Measurements from ENCODE around the gene ZNF438. TPM values are rescaled to one million over a fixed set of nuclear protein-coding genes. Genes with fewer than 3 reads are reported as not detected.

ZNF438 gene
- total and polyA plus RNA-seq, 2 of the 8 experiments (the other 6 are each of a cell fraction or from before 2014, with no cell fraction given) = 0.95 to 1.7 TPM

- Histone ChIP-seq H3K79me1 (ENCODE audit: low read depth, low read length) (no peaks in the 10 kb centered on the region), H4K91ac (replicated peaks; ENCODE audit: insufficient read length, low read length) (no peak overlapping the region), H3K56ac (replicated peaks; ENCODE audit: insufficient read length, low read depth, low read length) (no peak overlapping the region), H3K23ac (ENCODE audit: insufficient read length) (no peak overlapping the region), H3K4me3 (ENCODE audit: extremely low read depth in 1 of 4, insufficient read depth in 2 of 4, low read depth in 3 of 4, low read length in 4 of 4) (no peak overlapping the region), H3K79me2 (ENCODE audit: control insufficient read depth in 1 of 2, insufficient read depth in 2 of 2, low read length in 2 of 2) (no peaks in the 10 kb centered on the region), H3K27ac (ENCODE audit: low read depth, low read length) (no peak overlapping the region), H3K36me3 (ENCODE audit: control insufficient read depth in 2 of 4, insufficient read depth in 4 of 4, low read length in 3 of 4) (no peaks in the 10 kb centered on the region; a peak in 2 of 8 replicates), H3K14ac (ENCODE audit: insufficient read length) (no peak overlapping the region), H2BK15ac (ENCODE audit: low read length) (no peak overlapping the region), H2BK5ac (ENCODE audit: low read depth, low read length) (no peak overlapping the region), H3K27me3 (replicated peaks in 1 of 4; ENCODE audit: control insufficient read depth in 3 of 4, extremely low read depth in 1 of 4, insufficient read depth in 3 of 4, low read length in 3 of 4) (no peaks in the 10 kb centered on the region), H3K4me2 (ENCODE audit: insufficient read depth in 1 of 2, low read depth in 2 of 2, low read length in 2 of 2) (no peak overlapping the region), H2BK20ac (ENCODE audit: low read length) (no peak overlapping the region), H2AFZ (ENCODE audit: low read length) (no peak overlapping the region), H4K20me1 (replicated peaks in 1 of 2; ENCODE audit: control insufficient read depth in 1 of 2, insufficient read depth in 2 of 2, low read length in 2 of 2) (no peaks in the 10 kb centered on the region), H3K4ac (replicated peaks; ENCODE audit: insufficient read length, low read depth, low read length) (no peak overlapping the region), H3K9me3 (ENCODE audit: insufficient read depth in 2 of 2, low read depth in 1 of 2, low read length in 1 of 2) (peaks cover 0 to 7% of the 10 kb centered on the region in 2 experiments; a peak in 1 of 4 replicates), H3K18ac (ENCODE audit: extremely low read depth, low read length) (no peak overlapping the region), H2BK12ac (ENCODE audit: low read depth, low read length) (no peak overlapping the region), H2BK120ac (replicated peaks; ENCODE audit: low read depth, low read length) (no peak overlapping the region), H3K9ac (replicated peaks in 1 of 4; ENCODE audit: extremely low read depth in 1 of 4, low read depth in 3 of 4, low read length in 3 of 4) (no peak overlapping the region), H2AK5ac (ENCODE audit: low read depth, low read length) (no peak overlapping the region), H3K23me2 (ENCODE audit: low read depth, low read length) (no peaks in the 10 kb centered on the region), H4K8ac (ENCODE audit: extremely low read depth, insufficient read depth, low read length) (no peak overlapping the region), H4K5ac (ENCODE audit: insufficient read length, low read depth, low read length) (no peak overlapping the region), H3K4me1 (replicated peaks in 1 of 4; ENCODE audit: control insufficient read depth in 3 of 4, insufficient read depth in 4 of 4, low read length in 3 of 4) (no peaks in the 10 kb centered on the region)
- FAIRE-seq (no peak), DNase-seq (ENCODE audit: low read depth in 1 of 2, low spot score in 2 of 2) (no peak)
- 88% methylated on average over 2 of the region's 2 CpGs; no CpG with 5 or more reads in 1 of the 2 experiments for WGBS, 2 experiments (ENCODE audit: extremely low coverage in 1 of 2, insufficient coverage in 1 of 2, insufficient read length in 1 of 2, insufficient replicate concordance in 2 of 2, low coverage in 1 of 2, low lambda C conversion rate in 2 of 2, missing lambda C conversion rate in 1 of 2)
- ChIA-PET POLR2A (ENCODE audit: partially characterized antibody) (no interaction called here), CTCF (ENCODE audit: partially characterized antibody) (no interaction called here)
- TF ChIP-seq GTF2F1 (IDR thresholded peaks at IDR 0.05; ENCODE audit: borderline replicate concordance, low read depth, low read length) (no peak), TAF1 (IDR thresholded peaks at IDR 0.05; ENCODE audit: low read depth, low read length) (no peak), HDAC2 (IDR thresholded peaks at IDR 0.05; ENCODE audit: borderline replicate concordance in 1 of 2, low read depth in 2 of 2, low read length in 2 of 2) (no peak), BCL11A (IDR thresholded peaks at IDR 0.05; ENCODE audit: low read depth in 2 of 2, low read length in 2 of 2) (no peak), HDAC6 (IDR thresholded peaks at IDR 0.05; ENCODE audit: low read depth, low read length) (no peak), RXRA (IDR thresholded peaks at IDR 0.05; ENCODE audit: insufficient read depth, low read depth, low read length) (no peak), FOSL1 (IDR thresholded peaks at IDR 0.05; ENCODE audit: insufficient read depth, low read depth, low read length) (no peak)
- TF ChIP-seq, protein P1, sequence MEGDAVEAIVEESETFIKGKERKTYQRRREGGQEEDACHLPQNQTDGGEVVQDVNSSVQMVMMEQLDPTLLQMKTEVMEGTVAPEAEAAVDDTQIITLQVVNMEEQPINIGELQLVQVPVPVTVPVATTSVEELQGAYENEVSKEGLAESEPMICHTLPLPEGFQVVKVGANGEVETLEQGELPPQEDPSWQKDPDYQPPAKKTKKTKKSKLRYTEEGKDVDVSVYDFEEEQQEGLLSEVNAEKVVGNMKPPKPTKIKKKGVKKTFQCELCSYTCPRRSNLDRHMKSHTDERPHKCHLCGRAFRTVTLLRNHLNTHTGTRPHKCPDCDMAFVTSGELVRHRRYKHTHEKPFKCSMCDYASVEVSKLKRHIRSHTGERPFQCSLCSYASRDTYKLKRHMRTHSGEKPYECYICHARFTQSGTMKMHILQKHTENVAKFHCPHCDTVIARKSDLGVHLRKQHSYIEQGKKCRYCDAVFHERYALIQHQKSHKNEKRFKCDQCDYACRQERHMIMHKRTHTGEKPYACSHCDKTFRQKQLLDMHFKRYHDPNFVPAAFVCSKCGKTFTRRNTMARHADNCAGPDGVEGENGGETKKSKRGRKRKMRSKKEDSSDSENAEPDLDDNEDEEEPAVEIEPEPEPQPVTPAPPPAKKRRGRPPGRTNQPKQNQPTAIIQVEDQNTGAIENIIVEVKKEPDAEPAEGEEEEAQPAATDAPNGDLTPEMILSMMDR (IDR thresholded peaks at IDR 0.05; ENCODE audit: control extremely low read depth in 1 of 3, insufficient read depth in 1 of 3, low read depth in 1 of 3, low read length in 3 of 3) = no peak
- TF ChIP-seq, protein P2, sequence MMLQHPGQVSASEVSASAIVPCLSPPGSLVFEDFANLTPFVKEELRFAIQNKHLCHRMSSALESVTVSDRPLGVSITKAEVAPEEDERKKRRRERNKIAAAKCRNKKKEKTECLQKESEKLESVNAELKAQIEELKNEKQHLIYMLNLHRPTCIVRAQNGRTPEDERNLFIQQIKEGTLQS (IDR thresholded peaks at IDR 0.05; ENCODE audit: insufficient read depth, low read depth, low read length) = no peak
Measured at GRCh38 chr10:30903397-30904138, 128.1 kb downstream of the ZNF438 start.
